ENCODE results near the gene BRSK1.

Gene BRSK1

DNA sequence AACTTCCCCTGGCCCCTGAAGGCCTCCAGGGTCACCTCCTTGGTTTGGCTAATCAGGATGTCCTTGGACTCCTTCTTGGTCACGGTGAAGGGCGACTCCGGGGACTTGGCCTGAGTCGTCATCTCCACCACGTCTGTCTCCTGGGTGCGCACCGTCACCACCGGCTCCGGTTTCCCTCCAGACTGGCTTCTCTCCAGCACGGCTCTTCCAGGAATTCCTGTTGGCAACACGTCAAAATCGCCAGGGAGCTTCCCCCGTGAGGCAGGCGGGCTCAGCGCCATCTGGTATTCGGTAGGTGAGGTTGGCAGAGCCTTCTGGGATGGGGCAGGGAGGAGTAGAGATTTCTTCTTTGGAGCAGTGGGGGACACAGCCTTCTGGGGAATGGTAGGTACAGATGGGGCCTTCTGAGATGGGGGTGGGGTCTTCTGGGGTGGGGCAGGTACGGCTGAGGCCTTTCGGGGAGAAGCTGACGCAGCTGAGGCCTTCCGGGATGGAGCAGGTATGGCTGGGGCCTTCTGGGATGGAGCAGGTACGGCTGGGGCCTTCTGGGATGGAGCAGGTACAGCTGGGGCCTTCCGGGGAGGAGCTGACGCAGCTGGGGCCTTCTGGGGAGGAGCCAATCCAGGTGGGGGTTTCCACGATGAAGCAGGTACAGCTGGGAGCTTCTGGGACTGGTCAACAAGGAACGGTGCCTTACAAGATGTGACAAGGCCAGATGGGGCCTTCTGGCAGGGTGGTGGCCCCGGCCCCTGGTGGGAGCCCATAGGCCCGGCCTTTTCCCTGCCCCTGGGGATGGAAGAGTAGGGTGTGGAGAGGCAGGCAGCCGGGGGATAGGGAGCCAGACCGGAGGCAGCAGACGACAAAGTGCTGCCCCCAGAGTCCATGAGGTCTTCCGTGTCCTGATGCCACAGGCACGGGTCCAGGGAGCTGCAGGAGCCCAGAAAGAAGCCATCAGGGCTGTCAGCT, 75.4 kb downstream of the BRSK1 start:
- Histone ChIP-seq H3K9me3 (ENCODE audit: control insufficient read depth, low read length) (no peaks in the 10 kb centered on the region), H3K36me3 (ENCODE audit: control insufficient read depth, insufficient read depth, low read length) (no peaks in the 10 kb centered on the region), H3K27me3 (ENCODE audit: control insufficient read depth, insufficient read depth, low read length) (peaks cover 11% of the 10 kb centered on the region), H3K9ac (ENCODE audit: low read length) (no peak overlapping the region), H3K4me1 (ENCODE audit: control insufficient read depth, insufficient read depth, low read length) (no peaks in the 10 kb centered on the region), H3K4me3 (ENCODE audit: low read length) (no peak overlapping the region)

DNA sequence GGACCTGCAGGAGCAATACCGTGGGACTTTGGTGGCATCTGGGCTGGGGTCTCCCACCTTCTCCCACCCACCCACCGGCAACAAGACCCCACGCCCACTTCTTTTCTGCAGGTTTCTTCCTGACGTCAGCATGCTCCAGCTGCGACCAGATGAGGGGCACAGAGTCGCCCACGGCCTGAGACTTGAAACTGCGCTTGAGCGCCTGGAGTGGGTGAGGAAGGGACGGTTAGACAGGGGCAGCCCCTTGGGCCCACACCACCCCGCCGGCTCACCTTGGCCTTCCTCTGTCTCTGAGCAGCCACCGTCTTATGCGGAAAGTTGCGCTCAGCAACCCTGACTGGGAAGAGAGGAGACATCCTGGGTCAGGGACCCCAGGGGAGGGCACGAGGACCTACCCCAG, 77.1 kb downstream of the BRSK1 start:
- H3K36me3 ChIP-seq (ENCODE audit: control insufficient read depth, insufficient read depth, low read length), result no peaks in the 10 kb centered on the region

More for the DNA sequence above, 77.1 kb downstream of the BRSK1 start:
- Histone ChIP-seq H3K27me3 (ENCODE audit: control insufficient read depth, insufficient read depth, low read length) (no peaks in the 10 kb centered on the region), H3K4me1 (ENCODE audit: control insufficient read depth, insufficient read depth, low read length) (no peaks in the 10 kb centered on the region), H3K9ac (ENCODE audit: low read length) (no peak overlapping the region), H3K9me3 (ENCODE audit: control insufficient read depth, low read length) (no peaks in the 10 kb centered on the region), H3K4me3 (ENCODE audit: low read length) (no peak overlapping the region)

Data from mucosa of stomach (tissue), 1 donor.